GM18907 (cell line): ENCODE results near the gene NTMT2.
"Not testable (repeated sequence)": the region's sequence is repeated elsewhere in the genome, so short reads cannot be mapped to it uniquely, and the experiment has no call there.

Experiments used
- ATAC-seq: cut with Tn5 transposase; IDR thresholded peaks from one replicate; pipeline ENCODE4 v1.9.1; 2021; ENCODE audit warnings: mild to moderate bottlenecking, moderate library complexity; ENCODE audit not compliant: unreplicated experiment

The NTMT2 gene

GRCh38 chr1:170156594-170156993, 10.8 kb downstream of the NTMT2 start:
- no peak for ATAC-seq

- no peak for ATAC-seq
Measured at GRCh38 chr1:170157820-170158219, 12.1 kb downstream of the NTMT2 start.

DNA sequence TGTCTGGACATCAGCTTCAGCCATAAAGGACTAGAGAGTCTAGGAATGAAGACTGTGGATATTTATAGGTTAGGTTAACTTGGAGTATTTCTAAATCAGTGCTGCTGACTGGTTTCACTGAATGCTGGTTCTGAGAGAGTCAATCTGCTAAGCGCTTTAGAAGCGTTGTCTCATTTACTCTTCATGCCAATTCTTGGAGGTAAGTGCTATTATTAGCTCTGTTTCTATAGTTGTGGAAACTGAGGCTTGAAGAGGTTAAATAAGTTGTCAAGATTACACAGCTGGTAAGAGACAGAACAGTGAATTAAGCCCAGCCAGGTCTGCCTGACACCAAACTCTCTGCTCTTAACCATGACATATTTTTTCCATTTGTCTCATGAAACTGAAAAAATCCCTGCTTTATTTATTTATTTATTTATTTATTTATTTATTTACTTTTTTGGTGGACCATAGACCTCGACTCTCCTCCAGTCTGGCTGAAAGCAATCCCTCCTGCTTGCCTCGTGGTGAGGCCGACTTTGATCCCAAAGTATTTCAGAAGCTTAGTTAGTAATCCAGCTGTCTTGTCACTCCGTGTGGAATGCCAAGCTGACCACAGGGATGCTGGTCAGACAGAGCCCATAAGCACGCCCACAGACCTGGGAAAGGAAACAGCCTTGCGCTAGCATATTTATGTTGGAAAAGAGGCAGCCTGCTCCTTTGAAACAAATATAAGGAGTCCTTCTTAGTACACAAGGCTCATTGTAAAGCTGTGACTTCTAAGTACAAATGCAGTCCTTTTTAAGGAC, 16.9 kb downstream of the NTMT2 start:
- ATAC-seq = no peak

DNA sequence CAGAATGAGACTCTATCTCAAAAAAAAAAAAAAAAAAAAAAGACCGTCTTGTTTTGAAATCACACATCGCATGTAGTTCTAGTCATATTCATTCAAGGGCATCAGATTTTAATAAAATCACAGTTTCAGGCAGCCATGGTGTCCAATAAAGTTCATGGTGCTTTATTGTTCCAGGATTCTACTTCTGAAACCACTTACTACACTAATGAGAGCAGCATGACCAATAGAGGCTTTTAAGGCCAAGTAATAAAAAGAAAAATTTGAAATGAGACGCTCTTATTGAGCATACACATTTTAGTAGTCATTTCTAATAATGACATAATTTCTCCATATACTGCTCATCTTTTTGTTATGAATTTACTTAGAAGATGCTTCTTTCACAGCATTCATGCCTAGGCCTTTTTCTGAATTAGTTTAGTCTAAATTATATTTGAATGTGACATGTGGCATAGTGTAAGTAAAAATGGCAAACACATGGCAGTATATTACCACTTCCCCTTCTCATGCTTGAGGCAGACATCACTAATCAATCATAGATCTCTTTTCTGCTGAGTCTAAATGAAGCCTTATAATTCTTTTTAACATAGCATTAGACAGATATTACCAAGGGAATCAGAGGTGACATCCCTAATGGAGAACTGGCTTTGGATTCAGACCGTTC, 18.5 kb downstream of the NTMT2 start:
- ATAC-seq = no peak

DNA sequence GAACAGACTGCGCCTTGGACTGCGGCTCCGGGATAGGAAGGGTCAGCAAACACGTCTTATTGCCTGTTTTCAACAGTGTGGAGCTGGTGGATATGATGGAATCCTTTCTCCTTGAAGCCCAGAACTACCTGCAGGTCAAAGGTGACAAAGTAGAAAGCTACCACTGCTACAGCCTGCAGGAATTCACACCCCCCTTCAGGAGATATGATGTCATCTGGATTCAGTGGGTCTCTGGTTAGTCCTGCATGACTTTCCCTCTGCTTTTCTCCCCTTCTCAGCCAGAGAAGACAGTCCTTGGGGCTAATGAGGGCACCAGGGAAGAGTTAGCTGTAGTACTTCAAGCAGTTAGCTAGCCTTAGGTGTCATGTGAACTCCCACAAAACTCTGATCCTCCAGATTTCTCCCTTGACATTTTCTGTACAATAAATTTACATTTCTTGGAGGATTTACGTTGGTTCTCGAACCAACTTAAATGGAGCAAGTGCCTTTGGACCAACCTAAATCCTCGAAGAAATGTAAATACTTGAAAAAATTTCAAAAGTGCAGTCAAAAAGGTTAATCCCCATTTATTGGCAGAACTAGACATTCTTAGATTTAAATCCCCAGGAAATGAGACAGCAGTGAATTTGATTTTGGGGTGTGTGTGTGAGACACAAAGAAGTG, 20.9 kb downstream of the NTMT2 start:
- no peak for ATAC-seq

- ATAC-seq = no peak
Measured at GRCh38 chr1:170168265-170168664, 22.5 kb downstream of the NTMT2 start.

- not testable (repeated sequence) for ATAC-seq
Measured at GRCh38 chr1:170170513-170170912, 24.8 kb downstream of the NTMT2 start.

DNA sequence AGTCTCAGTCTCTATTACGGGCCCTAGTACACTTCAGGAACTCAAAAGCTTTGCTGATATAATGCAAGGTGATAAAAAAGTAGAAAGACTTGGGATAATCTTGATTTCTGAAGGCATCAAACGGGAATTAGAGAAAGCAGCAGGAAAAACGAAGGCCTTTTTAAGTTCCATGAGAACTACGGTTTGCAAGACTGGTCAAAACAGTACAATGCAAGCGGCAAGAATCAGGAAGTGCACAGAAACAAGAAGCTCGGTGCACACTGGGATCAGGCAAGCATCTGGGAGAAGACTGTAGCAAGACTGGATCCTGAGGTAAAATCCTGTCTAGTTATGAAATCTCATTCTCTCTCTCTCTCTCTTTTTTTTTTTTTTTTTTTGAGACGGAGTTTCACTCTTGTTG, 28.6 kb downstream of the NTMT2 start:
- ATAC-seq = no peak

GRCh38 chr1:170175041-170175440, 29.3 kb downstream of the NTMT2 start:
- no peak for ATAC-seq

DNA sequence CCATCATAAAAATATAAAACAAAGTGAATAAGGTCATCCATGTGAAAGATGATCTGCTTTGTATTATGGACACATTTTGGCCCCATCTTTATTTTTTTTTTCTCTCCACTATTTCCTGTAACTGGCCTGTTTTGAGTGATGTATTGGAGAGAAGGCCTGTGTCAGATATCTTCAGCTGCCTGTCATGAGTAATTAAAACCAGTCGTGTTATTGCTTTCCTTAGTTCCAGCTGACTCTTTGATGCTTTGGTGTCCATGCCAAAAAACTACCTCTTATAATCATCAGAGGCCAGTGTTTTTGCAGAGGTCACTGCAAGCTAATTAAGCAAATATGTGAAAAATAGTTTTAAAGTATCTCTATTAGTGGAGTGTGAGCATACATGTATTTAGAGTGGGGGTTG, 29.7 kb downstream of the NTMT2 start:
- ATAC-seq = no peak

DNA sequence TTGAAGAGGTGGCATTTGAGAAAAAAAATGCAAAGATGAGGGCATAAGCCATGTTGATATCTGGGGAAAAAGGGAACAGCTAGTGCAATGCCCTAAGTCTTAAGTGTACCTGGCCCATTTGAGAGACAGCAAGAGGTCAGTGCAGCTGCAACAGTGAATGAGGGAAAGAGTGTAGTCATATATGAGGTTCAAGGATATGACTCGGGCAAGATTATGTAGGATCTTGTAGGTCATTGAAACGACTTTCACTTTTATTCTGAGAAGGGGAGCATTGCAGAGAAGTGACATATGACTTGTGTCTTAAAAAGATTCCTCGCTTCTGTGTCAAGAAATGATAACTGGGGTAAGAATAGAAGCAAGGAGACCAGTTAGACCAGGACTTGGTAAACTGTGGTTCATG, 31.0 kb downstream of the NTMT2 start:
- ATAC-seq = no peak

DNA sequence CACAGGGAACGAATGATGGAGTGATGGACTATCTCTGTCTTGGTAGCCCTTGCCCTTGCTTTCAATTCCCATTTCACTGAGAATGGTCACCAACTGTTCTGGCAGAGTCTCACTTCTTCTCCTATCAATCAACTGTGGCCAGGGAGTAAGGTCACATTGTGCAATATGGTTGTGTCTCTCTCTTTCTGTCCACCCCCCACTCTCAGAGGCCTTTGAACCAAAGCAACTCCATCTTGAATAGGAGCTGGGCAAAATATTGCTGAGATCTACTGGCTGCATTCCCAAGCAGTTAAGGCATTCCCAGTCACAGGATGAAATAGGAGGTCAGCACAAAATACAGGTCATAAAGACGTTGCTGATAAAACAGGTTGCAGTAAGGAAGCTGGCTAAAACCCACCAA, 36.7 kb downstream of the NTMT2 start:
- ATAC-seq = no peak

GRCh38 chr1:170192546-170192945, 46.8 kb downstream of the NTMT2 start:
- no peak for ATAC-seq

- no peak for ATAC-seq
Measured at GRCh38 chr1:170194451-170194850, 48.7 kb downstream of the NTMT2 start.

GRCh38 chr1:170196490-170197236, 50.9 kb downstream of the NTMT2 start:
- ATAC-seq = no peak

DNA sequence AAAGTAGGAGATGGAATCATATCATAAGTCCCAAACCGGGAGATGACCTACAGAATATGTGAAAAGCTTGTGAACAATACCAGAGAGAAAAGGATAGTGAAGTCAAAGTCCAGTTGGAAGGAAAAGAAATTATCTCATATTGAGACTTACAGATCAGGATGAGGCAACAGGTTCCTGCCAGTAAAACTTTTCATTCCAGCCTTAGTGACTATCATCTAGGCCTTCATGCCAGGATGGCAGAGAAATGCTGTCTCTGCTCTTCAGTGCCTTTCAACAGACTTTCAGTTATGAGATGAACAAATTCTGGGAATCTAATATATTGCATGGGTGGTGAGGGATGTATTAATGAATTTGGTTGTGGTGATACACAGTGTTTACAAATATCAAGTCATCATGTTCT, 52.3 kb downstream of the NTMT2 start:
- ATAC-seq = no peak

GRCh38 chr1:170198584-170198983, 52.8 kb downstream of the NTMT2 start:
- no peak for ATAC-seq

- no peak for ATAC-seq
Measured at GRCh38 chr1:170200161-170200560, 54.4 kb downstream of the NTMT2 start.

DNA sequence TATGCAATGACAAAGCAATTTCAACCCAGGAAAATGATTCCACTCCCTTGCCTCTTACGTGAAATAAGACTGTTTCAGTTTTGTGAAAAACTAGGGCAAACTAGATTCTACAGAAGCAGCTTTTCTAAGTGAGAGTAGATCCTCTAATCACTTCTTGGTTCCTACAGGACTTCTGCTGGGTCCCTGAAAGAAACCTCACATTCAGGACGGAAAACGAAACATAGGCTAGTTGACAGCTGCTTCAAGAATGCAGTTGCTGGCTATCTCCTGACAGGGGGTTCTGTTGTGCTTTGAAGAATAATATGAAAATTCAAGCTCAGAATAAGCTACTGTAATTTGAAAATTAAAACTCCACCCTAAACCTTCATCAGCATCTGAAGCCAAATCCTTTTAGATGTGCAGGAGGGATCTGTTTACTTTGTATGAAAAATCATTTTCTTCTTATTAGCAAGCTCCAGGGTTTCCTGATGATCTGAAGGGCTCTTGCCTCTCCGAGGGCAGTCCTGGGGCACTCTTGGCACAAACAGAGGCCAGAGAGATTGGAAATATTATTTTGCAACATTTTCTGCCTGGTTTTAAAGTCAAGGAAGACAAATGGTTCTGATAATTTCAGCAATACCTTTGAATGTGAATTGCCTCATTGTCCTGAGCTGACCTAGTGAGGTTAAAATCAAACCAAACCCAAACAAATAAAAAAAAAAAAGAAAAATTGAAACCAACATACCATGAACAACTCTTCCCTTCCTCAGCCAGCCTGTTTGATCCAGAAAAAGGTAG, 55.0 kb downstream of the NTMT2 start:
- no peak for ATAC-seq

- no peak for ATAC-seq
Measured at GRCh38 chr1:170203693-170204092, 57.9 kb downstream of the NTMT2 start.

DNA sequence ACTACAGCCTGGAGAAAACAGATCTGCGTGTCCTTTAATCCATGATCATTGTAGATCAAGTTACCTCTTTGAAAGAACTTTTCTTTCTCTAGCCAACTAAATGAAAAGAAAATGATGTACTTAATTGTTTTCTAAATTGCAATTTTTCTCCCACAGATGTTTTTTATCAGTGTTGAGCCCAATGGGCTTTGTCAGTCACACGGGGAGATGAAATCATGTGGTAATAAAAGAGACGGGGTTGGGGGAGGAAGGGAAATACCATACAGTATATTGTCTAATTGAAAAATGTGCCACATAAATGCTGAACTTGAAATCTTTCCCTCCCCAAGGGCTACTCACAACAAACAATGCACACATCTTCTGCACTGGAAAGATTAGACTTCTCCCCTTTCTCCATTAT, 58.4 kb downstream of the NTMT2 start:
- ATAC-seq = no peak
